ENCODE measurements around the gene CES4A. TPM values are rescaled to one million over a fixed set of nuclear protein-coding genes. Genes with fewer than 3 reads are reported as not detected.

Gene CES4A
- total and polyA plus RNA-seq, 9 donors = 6.0 to 67.1 (median 10.3) TPM

GRCh38 chr16:67035364-67035763, 47.0 kb downstream of the CES4A start:
- H3K9me3 ChIP-seq = no peaks in the 10 kb centered on the region
- no peak for DNase-seq
- no peaks in the 10 kb centered on the region for H3K36me3 ChIP-seq
- intact Hi-C loops (cut with DNase I) = no loop called here
- H3K27ac ChIP-seq = no peak overlapping the region
- 93 to 94% (median 93%) methylated on average over 1 of the region's 1 CpG for WGBS, 3 donors
- H3K4me1 ChIP-seq (ENCODE audit: insufficient read depth) = peaks cover 7% of the 10 kb centered on the region
- H3K27me3 ChIP-seq = no peaks in the 10 kb centered on the region
- TF ChIP-seq EP300 (IDR thresholded peaks at IDR 0.05) = no peak
- no peak for TF ChIP-seq POLR2A (IDR thresholded peaks at IDR 0.05)
- no peak for TF ChIP-seq CTCF (IDR thresholded peaks at IDR 0.05)
- no peak overlapping the region for H3K4me3 ChIP-seq

GRCh38 chr16:67036323-67036741, 47.9 kb downstream of the CES4A start:
- intact Hi-C loops (cut with DNase I) = no loop called here
- TF ChIP-seq CTCF (IDR thresholded peaks at IDR 0.05) = no peak
- TF ChIP-seq EP300 (IDR thresholded peaks at IDR 0.05) = no peak
- TF ChIP-seq POLR2A (IDR thresholded peaks at IDR 0.05) = no peak
- Histone ChIP-seq H3K27ac (no peak overlapping the region), H3K4me3 (no peak overlapping the region), H3K9me3 (no peaks in the 10 kb centered on the region), H3K36me3 (no peaks in the 10 kb centered on the region), H3K27me3 (no peaks in the 10 kb centered on the region), H3K4me1 (ENCODE audit: insufficient read depth) (peaks cover 3% of the 10 kb centered on the region)
- WGBS, 3 donors = 84 to 89% (median 87%) methylated on average over 5 of the region's 5 CpGs
- no peak for DNase-seq

GRCh38 chr16:67039260-67040020, 51.1 kb downstream of the CES4A start:
- H3K4me3 ChIP-seq = no peak overlapping the region
- DNase-seq = no peak
- no peaks in the 10 kb centered on the region for H3K27me3 ChIP-seq
- TF ChIP-seq POLR2A (IDR thresholded peaks at IDR 0.05) (no peak), EP300 (IDR thresholded peaks at IDR 0.05) (no peak), CTCF (IDR thresholded peaks at IDR 0.05) (no peak)
- H3K27ac ChIP-seq = no peak overlapping the region
- H3K9me3 ChIP-seq = no peaks in the 10 kb centered on the region
- intact Hi-C loops (cut with DNase I) = no loop called here
- H3K4me1 ChIP-seq (ENCODE audit: insufficient read depth) = no peaks in the 10 kb centered on the region
- WGBS, 3 donors = 89 to 93% (median 92%) methylated on average over 2 of the region's 2 CpGs
- no peaks in the 10 kb centered on the region for H3K36me3 ChIP-seq

- TF ChIP-seq CTCF (IDR thresholded peaks at IDR 0.05) (no peak), EP300 (IDR thresholded peaks at IDR 0.05) (no peak), POLR2A (IDR thresholded peaks at IDR 0.05) (no peak)
- WGBS, 3 donors = 89 to 98% (median 95%) methylated on average over 2 of the region's 2 CpGs
- intact Hi-C loops (cut with DNase I) = no loop called here
Observed at GRCh38 chr16:67040166-67040565, 51.8 kb downstream of the CES4A start.

More at GRCh38 chr16:67040166-67040565, 51.8 kb downstream of the CES4A start:
- Histone ChIP-seq H3K27me3 (no peaks in the 10 kb centered on the region), H3K36me3 (no peaks in the 10 kb centered on the region), H3K27ac (no peak overlapping the region), H3K4me1 (ENCODE audit: insufficient read depth) (no peaks in the 10 kb centered on the region), H3K4me3 (no peak overlapping the region), H3K9me3 (no peaks in the 10 kb centered on the region)
- DNase-seq = no peak
